GM18868 (cell line): ENCODE data around the gene HOXA6.

Source experiments
- ATAC-seq: cut with Tn5 transposase; IDR thresholded peaks from one replicate; pipeline ENCODE4 v1.9.1; 2021; ENCODE audit warnings: mild to moderate bottlenecking, moderate library complexity; ENCODE audit not compliant: unreplicated experiment

The HOXA6 gene

GRCh38 chr7:27163288-27164044, 15.9 kb upstream of the HOXA6 start:
- ATAC-seq = no peak

DNA sequence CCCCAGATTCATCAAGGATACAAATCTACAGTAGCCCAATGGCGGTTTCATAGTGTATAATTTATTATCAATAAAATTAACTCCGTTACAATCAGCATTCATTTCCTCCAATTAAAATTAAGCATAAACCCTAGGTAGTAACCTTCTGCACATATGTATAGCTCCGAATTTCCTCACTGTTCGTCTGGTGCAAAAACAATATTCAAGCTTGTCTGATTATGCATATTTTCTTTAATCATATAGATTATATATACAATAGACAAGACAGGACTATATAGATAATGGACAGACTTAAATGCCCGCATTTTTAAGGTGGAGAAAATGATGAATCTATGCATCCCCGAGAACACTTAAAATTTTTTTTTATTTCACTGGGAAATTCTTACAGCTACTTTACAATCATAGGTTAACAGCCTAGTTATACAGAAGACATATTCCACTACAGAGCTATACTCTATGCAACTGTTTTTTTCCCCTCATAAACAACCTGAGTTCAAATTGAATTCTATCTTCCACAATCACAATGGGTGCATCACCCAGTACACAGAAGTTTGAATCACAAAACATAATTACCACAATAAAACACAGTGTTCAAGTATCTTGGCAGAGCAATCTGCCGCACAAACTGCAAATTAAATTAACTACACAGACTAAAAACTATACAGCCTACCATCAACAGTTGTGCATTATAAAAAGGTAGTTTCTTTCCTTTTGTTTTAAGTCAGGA, 15.2 kb upstream of the HOXA6 start:
- no peak for ATAC-seq

DNA sequence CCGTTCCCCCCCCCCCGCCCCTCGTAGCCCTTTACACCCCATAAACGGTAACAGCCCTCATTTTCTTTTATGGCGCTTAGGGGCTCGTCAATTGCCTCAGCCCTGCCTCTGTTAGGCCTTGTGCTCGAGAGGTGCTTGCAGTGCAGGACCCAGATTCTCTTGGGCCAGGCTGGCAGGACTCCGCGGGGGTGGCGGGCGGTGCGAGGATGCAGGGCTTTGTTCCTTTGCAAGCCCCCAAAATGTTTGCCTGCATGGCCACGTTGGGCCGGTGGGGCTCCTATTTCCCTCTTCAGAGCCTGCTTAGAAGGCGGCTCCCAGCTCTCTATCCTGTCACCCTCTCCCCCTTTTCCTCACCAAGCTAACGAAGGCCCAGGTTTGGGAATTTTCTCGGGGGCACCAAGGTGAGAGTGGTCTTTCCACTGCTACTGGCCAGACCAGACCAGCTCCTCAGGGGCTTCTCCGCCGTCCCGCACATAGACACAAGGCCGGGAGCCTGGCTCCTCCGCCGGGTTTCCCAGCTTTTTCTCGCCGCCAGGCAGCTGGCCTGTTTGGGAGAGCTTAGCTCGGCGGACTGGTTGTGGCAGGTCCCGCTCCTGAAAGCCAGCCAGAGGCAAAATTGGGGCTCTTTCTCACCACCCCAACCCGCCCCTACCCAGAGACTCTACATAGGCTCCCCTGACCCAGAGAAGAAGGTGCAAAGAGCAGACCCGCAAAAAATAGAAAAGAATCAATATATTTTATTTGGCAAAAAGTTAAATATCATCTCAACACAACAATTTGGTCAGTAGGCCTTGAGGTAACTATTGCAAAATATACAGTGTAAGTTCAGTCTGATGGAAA, 14.4 kb upstream of the HOXA6 start:
- no peak for ATAC-seq

DNA sequence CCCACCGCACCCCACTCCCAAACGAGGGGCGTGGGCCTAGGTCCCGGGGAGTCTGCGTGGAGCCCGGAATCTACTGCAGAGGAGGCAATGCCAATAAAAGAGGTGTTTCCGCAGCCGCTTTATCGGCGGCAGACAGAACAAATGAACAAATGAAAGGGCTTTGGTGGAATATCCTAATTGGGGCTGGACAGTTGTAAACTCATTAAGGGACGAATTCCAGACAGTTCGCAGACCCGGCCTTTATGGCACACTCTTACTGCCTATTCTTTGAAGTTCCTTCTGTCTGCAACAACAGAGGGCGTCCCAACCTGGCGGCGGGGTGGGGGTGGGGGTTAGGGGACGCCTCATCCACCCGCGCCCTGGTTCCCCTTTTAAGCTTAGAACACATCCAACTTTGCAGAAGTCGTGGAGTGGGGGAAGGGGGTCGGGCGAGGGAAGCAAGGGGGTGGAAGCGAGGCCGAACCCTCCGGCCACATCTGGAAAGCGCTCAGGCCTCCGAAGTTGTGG, 13.7 kb upstream of the HOXA6 start:
- ATAC-seq = no peak

- peak; percentile 53 for ATAC-seq
These were observed 13.1 kb upstream of the HOXA6 start for GRCh38 chr7:27160546-27161213.

GRCh38 chr7:27160145-27160545, 12.6 kb upstream of the HOXA6 start:
- ATAC-seq = peak; percentile 3

GRCh38 chr7:27159266-27160144, 11.9 kb upstream of the HOXA6 start:
- no peak for ATAC-seq

GRCh38 chr7:27158436-27159265, 11.1 kb upstream of the HOXA6 start:
- ATAC-seq = no peak

- no peak for ATAC-seq
These were observed 10.3 kb upstream of the HOXA6 start for GRCh38 chr7:27157702-27158431.

GRCh38 chr7:27156916-27157701, 9.5 kb upstream of the HOXA6 start:
- no peak for ATAC-seq

DNA sequence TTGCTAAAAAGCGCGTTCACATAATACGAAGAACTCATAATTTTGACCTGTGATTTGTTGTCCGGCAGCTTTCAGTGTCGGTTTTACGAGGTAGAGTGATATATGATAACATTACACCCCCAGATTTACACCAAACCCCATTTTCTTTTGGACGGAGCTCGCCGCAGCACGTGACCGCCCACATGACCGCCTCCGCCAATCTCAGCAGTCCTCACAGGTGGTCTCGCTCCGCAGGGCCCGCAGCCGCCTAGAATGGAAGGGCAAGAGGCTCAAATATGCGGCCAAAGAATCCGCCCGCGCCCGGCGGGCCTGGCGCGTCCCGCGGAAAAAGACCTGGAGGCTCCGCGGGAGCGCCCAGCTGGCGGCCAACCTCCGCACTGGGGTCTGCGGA, 8.9 kb upstream of the HOXA6 start, which contains the start of gene HOXA7:
TSS of gene HOXA7 (minus strand) at position 168 of the 391 bp plus-strand sequence. CDS start at position 38, 130 bp downstream.
- no peak for ATAC-seq

DNA sequence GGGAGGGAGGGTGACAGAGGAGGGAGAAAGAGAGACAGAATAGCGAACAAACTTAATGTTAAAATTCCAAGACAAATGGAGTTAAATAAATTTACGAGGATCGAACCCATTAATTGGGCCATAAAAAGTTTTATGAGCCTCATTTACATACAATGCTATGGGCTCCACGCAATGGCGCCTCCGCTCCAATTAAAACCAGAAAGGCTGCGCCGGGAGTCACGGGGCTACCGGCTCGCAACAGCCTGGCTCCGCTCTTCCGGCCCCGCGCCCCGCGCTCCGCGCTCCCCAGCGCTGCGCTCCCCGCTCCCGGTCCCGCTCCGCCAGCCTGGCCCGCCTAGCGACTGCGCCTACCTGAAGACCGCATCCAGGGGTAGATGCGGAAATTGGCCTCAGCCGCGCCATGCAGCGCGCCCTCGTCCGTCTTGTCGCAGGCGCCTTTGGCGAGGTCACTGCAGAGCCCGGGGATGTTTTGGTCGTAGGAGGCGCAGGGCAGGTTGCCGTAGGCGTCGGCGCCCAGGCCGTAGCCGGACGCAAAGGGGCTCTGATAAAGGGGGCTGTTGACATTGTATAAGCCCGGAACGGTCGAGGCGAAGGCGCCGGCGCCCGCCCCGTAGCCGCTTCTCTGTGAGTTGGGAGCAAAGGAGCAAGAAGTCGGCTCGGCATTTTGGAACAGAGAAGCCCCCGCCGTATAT, 8.4 kb upstream of the HOXA6 start:
- no peak for ATAC-seq

- no peak for ATAC-seq
These were observed 7.6 kb upstream of the HOXA6 start for GRCh38 chr7:27154901-27155815.

DNA sequence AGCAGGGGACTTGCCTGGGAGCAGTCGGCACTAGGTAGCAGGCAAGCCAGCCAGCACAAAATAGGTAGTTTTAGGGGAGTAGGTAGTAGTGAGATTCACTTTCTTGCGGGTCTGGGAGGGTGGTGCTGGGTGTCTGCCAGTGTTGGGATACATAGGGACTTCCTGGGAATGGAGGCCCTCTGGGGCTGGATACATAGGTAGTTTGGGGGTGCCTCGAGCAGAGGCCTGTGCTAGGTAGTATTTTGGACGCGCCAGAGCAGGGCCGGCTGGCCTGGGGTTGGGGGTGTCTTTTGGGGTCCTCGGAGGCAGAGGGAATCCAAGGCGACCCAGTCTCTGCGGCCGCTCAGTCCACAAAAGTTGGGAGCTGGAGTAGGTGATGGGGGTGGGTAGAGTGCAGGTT, 6.8 kb upstream of the HOXA6 start:
- no peak for ATAC-seq

DNA sequence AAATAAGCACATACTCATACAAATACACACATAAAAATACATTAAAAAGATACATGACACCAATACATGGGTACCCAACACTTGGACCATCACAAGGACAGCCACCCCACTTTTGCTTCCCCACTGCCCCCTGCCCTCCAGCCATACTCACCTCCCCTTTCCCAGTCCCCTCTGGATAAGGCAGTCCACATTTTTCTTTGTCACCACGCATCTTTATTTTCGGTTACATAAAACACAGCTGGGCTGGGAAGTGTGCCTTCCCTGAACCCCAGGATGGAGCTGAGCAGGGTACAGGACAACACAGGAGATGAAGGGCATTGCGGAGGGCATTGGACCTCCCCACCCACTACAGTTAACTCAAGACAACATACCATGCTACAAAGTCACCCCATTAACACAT, 6.0 kb upstream of the HOXA6 start:
- ATAC-seq = no peak
